Eye (tissue), 1 donor: Measurements from ENCODE around the gene UNC13D.
A peak's percentile ranks its signal among the peaks of the same experiment; 100 is the strongest.
"Not testable (repeated sequence)": the region's sequence is repeated elsewhere in the genome, so short reads cannot be mapped to it uniquely, and the experiment has no call there.

ENCODE experiments used
- DNase-seq: peaks from one replicate; pipeline ENCODE4 v3.0.0-alpha.2; 2015

Gene UNC13D

GRCh38 chr17:75819116-75819515 lies 25.1 kb downstream of the UNC13D start:
- no peak for DNase-seq

- no peak for DNase-seq
These were observed 25.8 kb downstream of the UNC13D start for GRCh38 chr17:75818326-75818885.

- no peak for DNase-seq
These were observed 26.6 kb downstream of the UNC13D start for GRCh38 chr17:75817571-75817970.

GRCh38 chr17:75816693-75817092 lies 27.5 kb downstream of the UNC13D start:
- no peak for DNase-seq

GRCh38 chr17:75815399-75815798 lies 28.8 kb downstream of the UNC13D start:
- no peak for DNase-seq

GRCh38 chr17:75814900-75815373 lies 29.3 kb downstream of the UNC13D start:
- DNase-seq = no peak

GRCh38 chr17:75814021-75814395 lies 30.2 kb downstream of the UNC13D start:
- DNase-seq = no peak

- DNase-seq = no peak
These were observed 30.9 kb downstream of the UNC13D start for GRCh38 chr17:75813081-75814020.

GRCh38 chr17:75812096-75813013 lies 31.8 kb downstream of the UNC13D start:
- DNase-seq = no peak

GRCh38 chr17:75811174-75811573 lies 33.0 kb downstream of the UNC13D start:
- no peak for DNase-seq

GRCh38 chr17:75810756-75811155 lies 33.4 kb downstream of the UNC13D start:
- not testable (repeated sequence) for DNase-seq

GRCh38 chr17:75810216-75810615 lies 34.0 kb downstream of the UNC13D start:
- no peak for DNase-seq

- DNase-seq = no peak
These were observed 34.5 kb downstream of the UNC13D start for GRCh38 chr17:75809631-75810111.

- DNase-seq = peak; percentile 72
These were observed 35.1 kb downstream of the UNC13D start for GRCh38 chr17:75808905-75809621.

GRCh38 chr17:75808549-75808904 lies 35.7 kb downstream of the UNC13D start:
- no peak for DNase-seq

- no peak for DNase-seq
These were observed 36.3 kb downstream of the UNC13D start for GRCh38 chr17:75807861-75808260.

GRCh38 chr17:75806822-75807500 lies 37.2 kb downstream of the UNC13D start:
- no peak for DNase-seq

GRCh38 chr17:75803883-75804282 lies 40.3 kb downstream of the UNC13D start:
- DNase-seq = no peak

- no peak for DNase-seq
These were observed 44.8 kb downstream of the UNC13D start for GRCh38 chr17:75799402-75799801.

GRCh38 chr17:75795820-75796607 lies 48.2 kb downstream of the UNC13D start:
- DNase-seq = no peak

- DNase-seq = no peak
These were observed 50.7 kb downstream of the UNC13D start for GRCh38 chr17:75793460-75793859.
